Adrenal gland (tissue), 5 donors: ENCODE data around the gene TAS2R43.
"Not testable (repeated sequence)": the region's sequence is repeated elsewhere in the genome, so short reads cannot be mapped to it uniquely, and the experiment has no call there.

ENCODE experiments used
- CTCF ChIP-seq, 6 experiments: fragments of 450-650 bp in 4 of 6; fragments of 200-600 bp in 2 of 6; sonication (generic) in 1 of 6; IDR thresholded peaks; 1 replicate in 5 of 6; 2 replicates in 1 of 6; pipeline versions ENCODE4 v1.5.1 to v1.8.0; 2016 to 2021; ENCODE audit warnings: antibody characterized with exemption in 6 of 6, mild to moderate bottlenecking in 2 of 6, moderate library complexity in 1 of 6
- POLR2A ChIP-seq, 2 donors: fragments of 450-650 bp; IDR thresholded peaks; one replicate each; pipeline ENCODE4 v1.6.1; 2017; ENCODE audit warnings: antibody characterized with exemption in 2 of 2, mild to moderate bottlenecking in 2 of 2, moderate library complexity in 1 of 2
- donor health status: DM: no; HTN: no; CAD: no.

GRCh38 chr12:11049806-11050531 lies 42.1 kb downstream of the TAS2R43 start:
- not testable (repeated sequence) for TF ChIP-seq POLR2A, CTCF (IDR thresholded peaks at IDR 0.05)
